CD4-positive, alpha-beta T cell (primary cell): Measurements from ENCODE around the gene BAAT. TPM values are rescaled to one million over a fixed set of nuclear protein-coding genes. Genes with fewer than 3 reads are reported as not detected.

Experiments
- ATAC-seq: fragments of 200-7000 bp; cut with Tn5 transposase; one replicate; pipeline ENCODE4 v1.10.0; 2022; ENCODE audit warnings: mild to moderate bottlenecking; ENCODE audit not compliant: poor library complexity
- CTCF ChIA-PET: fragments of 350-600 bp; sonication (Branson Sonifier 250); formaldehyde crosslinking; loops from one replicate; lab custom pipeline; 2021; ENCODE audit warnings: antibody characterized with exemption, inconsistent platforms; lab: Charles Lee
- POLR2A ChIA-PET: fragments of 350-600 bp; sonication (Branson Sonifier 250); formaldehyde crosslinking; loops from one replicate; lab custom pipeline; 2021; ENCODE audit warnings: antibody characterized with exemption, inconsistent platforms; lab: Charles Lee
- DNase-seq, 14 experiments: peaks; one replicate each; pipeline ENCODE4 v3.0.0-alpha.2; 2013 to 2020; ENCODE audit warnings: mixed read lengths in 2 of 14
- H3K27ac ChIP-seq, 2 donors: one replicate each; pipeline versions ENCODE4 v1.5.1 to v1.7.0; 2013; ENCODE audit warnings: low read length in 2 of 2, low read depth in 1 of 2, mild to moderate bottlenecking in 1 of 2
- H3K27me3 ChIP-seq, 2 experiments: 1 replicate in 1 of 2; 2 replicates in 1 of 2; pipeline versions ENCODE4 v1.6.1 to v1.7.0; 2013; ENCODE audit warnings: low read length in 2 of 2, control low read depth in 1 of 2, mild to moderate bottlenecking in 1 of 2, moderate library complexity in 1 of 2; ENCODE audit not compliant: insufficient read depth in 2 of 2, control insufficient read depth in 1 of 2
- H3K36me3 ChIP-seq: one replicate; pipeline ENCODE4 v1.6.1; 2013; ENCODE audit warnings: low read length, control low read depth; ENCODE audit not compliant: insufficient read depth
- H3K4me1 ChIP-seq: one replicate; pipeline ENCODE4 v1.6.1; 2013; ENCODE audit warnings: low read length, control low read depth; ENCODE audit not compliant: insufficient read depth
- H3K4me3 ChIP-seq: one replicate; pipeline ENCODE4 v1.5.1; 2013; ENCODE audit warnings: mild to moderate bottlenecking, low read length, moderate library complexity
- H3K9me3 ChIP-seq, 2 experiments: 1 replicate in 1 of 2; 2 replicates in 1 of 2; pipeline versions ENCODE4 v1.6.1 to v1.7.0; 2013; ENCODE audit warnings: low read length in 2 of 2, mild to moderate bottlenecking in 2 of 2, control low read depth in 1 of 2, moderate library complexity in 1 of 2; ENCODE audit not compliant: control insufficient read depth in 1 of 2, insufficient read depth in 1 of 2
- H3K27ac Mint-ChIP-seq: one replicate; pipeline ENCODE4 v1.8.0; 2020; ENCODE audit warnings: mixed read lengths
- H3K27me3 Mint-ChIP-seq: one replicate; pipeline ENCODE4 v1.8.0; 2021; ENCODE audit warnings: mixed read lengths
- H3K36me3 Mint-ChIP-seq: one replicate; pipeline ENCODE4 v1.8.0; 2021; ENCODE audit warnings: low read depth, mixed read lengths
- H3K4me1 Mint-ChIP-seq: one replicate; pipeline ENCODE4 v1.8.0; 2021; ENCODE audit warnings: low read depth, mixed read lengths
- H3K4me3 Mint-ChIP-seq: one replicate; pipeline ENCODE4 v1.8.0; 2020; ENCODE audit warnings: mild to moderate bottlenecking, mixed read lengths
- H3K9me3 Mint-ChIP-seq: one replicate; pipeline ENCODE4 v1.8.0; 2020; ENCODE audit warnings: mixed read lengths
- intact Hi-C, 2 experiments: fragments of 100-400 bp; cut with DNase I in 1 of 2; cut with micrococcal nuclease in 1 of 2; formaldehyde crosslinking; loops; one replicate each; pipeline versions ENCODE4 v1.15.1 to v1.9.0; 2023 to 2025; cut with DNase I, micrococcal nuclease
- total RNA-seq, 174 experiments: library from RNA in 2 of 174; stranded (reverse) in 2 of 174; gene quantifications; one replicate each; pipeline ENCODE4 v1.2.3 and lab custom pipeline; 2021 to 2026
- TF ChIP-seq, protein P1 (sequence below): fragments of 200-600 bp; IDR thresholded peaks from one replicate; pipeline ENCODE4 v1.8.0; 2022; ENCODE audit warnings: antibody characterized with exemption, mild to moderate bottlenecking

The BAAT gene
- total RNA-seq, 2 experiments from 2014 or later: not detected

DNA sequence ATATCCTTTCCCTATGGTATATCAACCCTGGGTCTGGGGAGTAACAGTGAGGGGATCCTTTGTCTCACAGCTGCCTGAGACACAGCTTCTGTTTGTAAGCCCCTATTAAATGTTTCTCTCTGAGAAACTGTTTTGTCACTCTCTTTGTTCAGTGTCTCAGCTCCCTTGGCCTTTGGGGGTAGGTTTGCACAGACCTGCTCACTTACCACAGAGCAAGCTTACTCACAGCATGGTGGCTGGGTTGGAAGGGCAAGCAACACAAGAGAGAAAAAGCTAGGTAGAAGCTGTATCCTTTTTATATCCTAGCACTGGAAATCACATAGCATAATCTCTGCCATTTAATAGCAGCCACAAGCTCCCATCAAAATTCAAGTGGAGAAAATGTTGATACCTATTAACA lies 4.5 kb downstream of the BAAT start:
- intact Hi-C loops: no loop called here
- POLR2A ChIA-PET: interaction anchor here (0.9 kb wide), 1 partner anchor 8 kb away, joined by 3 read pairs; no protein-coding TSS in a partner anchor
- CTCF ChIA-PET: no interaction called here

DNA sequence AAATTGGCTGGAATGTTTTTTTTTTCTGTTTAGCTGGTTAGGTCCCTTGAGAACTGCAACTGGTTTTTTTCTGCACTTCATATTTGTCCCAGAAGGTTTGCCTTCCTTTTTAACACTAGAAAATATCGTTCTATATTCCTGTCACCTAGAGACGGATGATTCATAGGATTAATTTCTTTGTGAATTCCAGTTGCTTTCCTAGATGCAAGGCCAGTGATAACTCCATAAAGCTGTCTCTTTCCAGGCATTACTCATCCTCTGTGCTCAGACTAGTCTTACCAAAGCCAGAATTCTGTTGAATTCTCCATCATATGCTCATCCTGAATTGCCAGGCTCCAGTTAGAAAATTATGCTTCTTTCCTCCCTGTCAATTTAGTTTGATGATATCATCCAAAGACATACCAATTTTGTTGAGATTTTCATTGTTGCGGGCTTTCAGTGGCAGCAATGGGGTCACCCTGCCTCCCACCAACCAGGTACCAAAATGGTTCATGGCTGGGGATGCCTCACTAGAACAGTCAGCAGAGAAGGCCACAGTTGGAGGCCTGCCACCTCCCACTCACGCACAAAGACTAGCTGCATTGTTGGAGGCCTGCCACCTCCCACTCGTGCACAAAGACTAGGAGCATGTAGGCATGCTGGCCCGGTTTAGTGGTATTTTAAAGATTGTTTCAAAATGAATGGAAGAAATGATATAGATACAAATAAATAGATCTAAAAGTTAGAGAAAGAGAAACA lies 8.5 kb downstream of the BAAT start:
- Histone ChIP-seq H3K27ac (no peak overlapping the region), H3K9me3 (peaks cover 0 to 7% of the 10 kb centered on the region in 2 experiments), H3K4me3 (no peak overlapping the region), H3K27me3 (peaks cover 0 to 5% of the 10 kb centered on the region in 2 experiments), H3K36me3 (no peaks in the 10 kb centered on the region), H3K4me1 (no peaks in the 10 kb centered on the region)
- Mint-ChIP-seq H3K4me3 (no peak overlapping the region), H3K27ac (no peak overlapping the region), H3K36me3 (no peaks in the 10 kb centered on the region), H3K9me3 (peaks cover 2% of the 10 kb centered on the region), H3K27me3 (peaks cover 51% of the 10 kb centered on the region), H3K4me1 (no peaks in the 10 kb centered on the region)
- intact Hi-C loops: no loop called here
- no peak for ATAC-seq
- ChIA-PET CTCF (no interaction called here), POLR2A (no interaction called here)
- DNase-seq: no peak
- TF ChIP-seq, protein P1, sequence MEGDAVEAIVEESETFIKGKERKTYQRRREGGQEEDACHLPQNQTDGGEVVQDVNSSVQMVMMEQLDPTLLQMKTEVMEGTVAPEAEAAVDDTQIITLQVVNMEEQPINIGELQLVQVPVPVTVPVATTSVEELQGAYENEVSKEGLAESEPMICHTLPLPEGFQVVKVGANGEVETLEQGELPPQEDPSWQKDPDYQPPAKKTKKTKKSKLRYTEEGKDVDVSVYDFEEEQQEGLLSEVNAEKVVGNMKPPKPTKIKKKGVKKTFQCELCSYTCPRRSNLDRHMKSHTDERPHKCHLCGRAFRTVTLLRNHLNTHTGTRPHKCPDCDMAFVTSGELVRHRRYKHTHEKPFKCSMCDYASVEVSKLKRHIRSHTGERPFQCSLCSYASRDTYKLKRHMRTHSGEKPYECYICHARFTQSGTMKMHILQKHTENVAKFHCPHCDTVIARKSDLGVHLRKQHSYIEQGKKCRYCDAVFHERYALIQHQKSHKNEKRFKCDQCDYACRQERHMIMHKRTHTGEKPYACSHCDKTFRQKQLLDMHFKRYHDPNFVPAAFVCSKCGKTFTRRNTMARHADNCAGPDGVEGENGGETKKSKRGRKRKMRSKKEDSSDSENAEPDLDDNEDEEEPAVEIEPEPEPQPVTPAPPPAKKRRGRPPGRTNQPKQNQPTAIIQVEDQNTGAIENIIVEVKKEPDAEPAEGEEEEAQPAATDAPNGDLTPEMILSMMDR: no peak

More for the DNA sequence above, 4.5 kb downstream of the BAAT start:
- Mint-ChIP-seq H3K27ac (no peak overlapping the region), H3K27me3 (peaks cover 20% of the 10 kb centered on the region), H3K4me3 (no peak overlapping the region), H3K36me3 (peaks cover 5% of the 10 kb centered on the region), H3K4me1 (no peaks in the 10 kb centered on the region), H3K9me3 (no peaks in the 10 kb centered on the region)
- Histone ChIP-seq H3K36me3 (no peaks in the 10 kb centered on the region), H3K27ac (no peak overlapping the region), H3K4me1 (no peaks in the 10 kb centered on the region), H3K9me3 (peaks cover 11 to 13% of the 10 kb centered on the region in 2 experiments), H3K4me3 (no peak overlapping the region), H3K27me3 (peaks cover 0 to 5% of the 10 kb centered on the region in 2 experiments)
- TF ChIP-seq, protein P1: no peak
- no peak for DNase-seq
- no peak for ATAC-seq

DNA sequence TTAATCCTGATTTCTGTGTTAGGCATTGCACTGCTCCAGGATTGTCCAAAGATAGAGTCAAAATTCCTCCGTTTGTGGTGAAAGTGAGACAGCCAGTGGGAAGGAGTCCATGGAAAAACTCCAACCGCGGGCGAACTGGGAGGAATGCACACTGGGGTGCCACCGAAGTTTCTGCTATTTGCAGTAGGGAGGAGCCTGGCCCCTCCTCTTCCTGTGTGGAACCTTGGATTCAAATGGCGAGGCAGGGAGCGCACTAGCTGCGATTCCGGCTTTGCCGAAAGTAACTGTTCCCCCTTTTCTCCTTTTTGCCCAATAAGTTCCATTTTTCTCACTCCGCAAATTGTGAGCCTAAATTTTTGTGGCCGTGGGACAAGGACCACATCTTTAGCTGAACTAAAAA lies 9.3 kb downstream of the BAAT start:
- no peaks in the 10 kb centered on the region for H3K4me1 ChIP-seq

More for the DNA sequence above, 9.3 kb downstream of the BAAT start:
- Mint-ChIP-seq H3K4me1 (no peaks in the 10 kb centered on the region), H3K27ac (no peak overlapping the region), H3K4me3 (no peak overlapping the region), H3K36me3 (no peaks in the 10 kb centered on the region), H3K9me3 (peaks cover 2% of the 10 kb centered on the region), H3K27me3 (peaks cover 55% of the 10 kb centered on the region)
- Histone ChIP-seq H3K27ac (no peak overlapping the region), H3K36me3 (no peaks in the 10 kb centered on the region), H3K27me3 (peaks cover 0 to 5% of the 10 kb centered on the region in 2 experiments), H3K4me3 (no peak overlapping the region), H3K9me3 (peaks cover 0 to 7% of the 10 kb centered on the region in 2 experiments)
- DNase-seq: no peak
- CTCF ChIA-PET: no interaction called here
- TF ChIP-seq, protein P1: no peak
- POLR2A ChIA-PET: no interaction called here
- no peak for ATAC-seq
- intact Hi-C loops: no loop called here
